Left hindlimb (tissue), 1 donor: Measurements from ENCODE around the gene SYNE1.
A peak's percentile ranks its signal among the peaks of the same experiment; 100 is the strongest.

Experiments
- DNase-seq: peaks from one replicate; pipeline ENCODE4 v3.0.0-alpha.2; 2018

SYNE1 gene

GRCh38 chr6:152416652-152417051 lies 220.5 kb downstream of the SYNE1 start:
- no peak for DNase-seq

- no peak for DNase-seq
Observed at GRCh38 chr6:152404936-152405595, 232.1 kb downstream of the SYNE1 start.

- DNase-seq: no peak
Observed at GRCh38 chr6:152404086-152404857, 232.9 kb downstream of the SYNE1 start.

- DNase-seq: no peak
Observed at GRCh38 chr6:152402791-152403190, 234.4 kb downstream of the SYNE1 start.

GRCh38 chr6:152401978-152402377 lies 235.2 kb downstream of the SYNE1 start:
- DNase-seq: no peak

- peak; percentile 70 for DNase-seq
Observed at GRCh38 chr6:152399399-152399798, 237.8 kb downstream of the SYNE1 start.

- DNase-seq: peak; percentile 39
Observed at GRCh38 chr6:152398993-152399392, 238.2 kb downstream of the SYNE1 start.

GRCh38 chr6:152398316-152398715 lies 238.8 kb downstream of the SYNE1 start:
- DNase-seq: no peak

- DNase-seq: no peak
Observed at GRCh38 chr6:152394303-152394702, 242.9 kb downstream of the SYNE1 start.

- no peak for DNase-seq
Observed at GRCh38 chr6:152391179-152391880, 245.8 kb downstream of the SYNE1 start.

GRCh38 chr6:152387091-152387490 lies 250.1 kb downstream of the SYNE1 start:
- no peak for DNase-seq

- DNase-seq: no peak
Observed at GRCh38 chr6:152386131-152386530, 251.0 kb downstream of the SYNE1 start.

- peak; percentile 92 for DNase-seq
Observed at GRCh38 chr6:152380993-152381898, 255.9 kb downstream of the SYNE1 start.

GRCh38 chr6:152380351-152380767 lies 256.8 kb downstream of the SYNE1 start:
- DNase-seq: peak; percentile 38

- no peak for DNase-seq
Observed at GRCh38 chr6:152379423-152379822, 257.7 kb downstream of the SYNE1 start.

GRCh38 chr6:152378169-152378568 lies 259.0 kb downstream of the SYNE1 start:
- DNase-seq: no peak

- DNase-seq: no peak
Observed at GRCh38 chr6:152375197-152375596, 262.0 kb downstream of the SYNE1 start.

GRCh38 chr6:152372945-152373344 lies 264.2 kb downstream of the SYNE1 start:
- DNase-seq: no peak

GRCh38 chr6:152371775-152372174 lies 265.4 kb downstream of the SYNE1 start:
- DNase-seq: no peak

GRCh38 chr6:152368751-152369624 lies 268.2 kb downstream of the SYNE1 start:
- DNase-seq: peak; percentile 56

GRCh38 chr6:152364866-152365265 lies 272.3 kb downstream of the SYNE1 start:
- no peak for DNase-seq

GRCh38 chr6:152360034-152360433 lies 277.1 kb downstream of the SYNE1 start:
- DNase-seq: no peak
